IMR-90 (cell line): ENCODE measurements around the gene SHLD1. TPM values are rescaled to one million over a fixed set of nuclear protein-coding genes. Genes with fewer than 3 reads are reported as not detected.

ENCODE experiments used
- ATAC-seq: fragments of 200-7000 bp; cut with Tn5 transposase; 2 replicates; pipeline ENCODE4 v1.9.1; 2020; ENCODE audit warnings: low read depth, mild to moderate bottlenecking, moderate library complexity
- BruUV-seq: library from RNA; stranded (reverse); fragments of 400-500 nt; replicated peaks from 2 replicates; lab custom pipeline; 2021; lab: Mats Ljungman, UMichigan
- CTCF ChIA-PET: fragments of 300-600 bp; formaldehyde crosslinking; extraction: SDS; loops from one replicate; lab custom pipeline; 2021; ENCODE audit warnings: antibody characterized with exemption; lab: Yijun Ruan, JAX
- POLR2A ChIA-PET: fragments of 300-600 bp; sonication (Branson Sonifier 250); formaldehyde crosslinking; loops from one replicate; lab custom pipeline; 2022; ENCODE audit warnings: antibody characterized with exemption; ENCODE audit not compliant: unreplicated experiment; lab: Charles Lee
- DNase-seq: peaks from one replicate; pipeline ENCODE4 v3.0.0; 2013
- H2AFZ ChIP-seq: replicated peaks from 2 replicates; pipeline ENCODE3; 2013; ENCODE audit warnings: low read length, mild to moderate bottlenecking; ENCODE audit not compliant: poor library complexity
- H2AK5ac ChIP-seq: 2 replicates; pipeline ENCODE4 v1.6.1; 2013; ENCODE audit warnings: low read depth, low read length, inconsistent platforms
- H2AK9ac ChIP-seq: replicated peaks from 2 replicates; pipeline ENCODE3; 2013; ENCODE audit warnings: mild to moderate bottlenecking, low read depth, low read length, moderate library complexity; ENCODE audit not compliant: poor library complexity
- H2BK120ac ChIP-seq: 2 replicates; pipeline ENCODE4 v1.6.1; 2013; ENCODE audit warnings: low read depth, low read length, inconsistent platforms
- H2BK15ac ChIP-seq: 3 replicates; pipeline ENCODE4 v1.6.1; 2013; ENCODE audit warnings: low read depth, low read length, inconsistent platforms
- H2BK20ac ChIP-seq: 2 replicates; pipeline ENCODE4 v1.6.1; 2013; ENCODE audit warnings: low read depth, mild to moderate bottlenecking, inconsistent platforms, low read length, moderate library complexity
- H2BK5ac ChIP-seq: 2 replicates; pipeline ENCODE4 v1.6.1; 2013; ENCODE audit warnings: mild to moderate bottlenecking, low read depth, low read length, inconsistent platforms; ENCODE audit not compliant: poor library complexity, severe bottlenecking
- H3K14ac ChIP-seq: replicated peaks from 2 replicates; pipeline ENCODE4 v1.6.1; 2013; ENCODE audit warnings: low read depth, low read length, inconsistent platforms
- H3K18ac ChIP-seq: 2 replicates; pipeline ENCODE4 v1.6.1; 2013; ENCODE audit warnings: low read depth, low read length, control low read depth
- H3K23ac ChIP-seq: 2 replicates; pipeline ENCODE4 v1.6.1; 2013; ENCODE audit warnings: low read depth, low read length, inconsistent platforms
- H3K27ac ChIP-seq: 2 replicates; pipeline ENCODE4 v1.5.1; 2013; ENCODE audit warnings: mild to moderate bottlenecking, control low read depth, low read length; ENCODE audit not compliant: insufficient read depth
- H3K27me3 ChIP-seq: 2 replicates; pipeline ENCODE4 v1.6.1; 2013; ENCODE audit warnings: low read length; ENCODE audit not compliant: control insufficient read depth, insufficient read depth
- H3K36me3 ChIP-seq: 2 replicates; pipeline ENCODE4 v1.6.1; 2013; ENCODE audit warnings: low read length, mixed read lengths; ENCODE audit not compliant: control insufficient read depth, insufficient read depth
- H3K4ac ChIP-seq: 2 replicates; pipeline ENCODE4 v1.6.1; 2013; ENCODE audit warnings: low read depth, low read length, inconsistent platforms
- H3K4me1 ChIP-seq: 2 replicates; pipeline ENCODE4 v1.6.1; 2013; ENCODE audit warnings: low read length, mixed read lengths; ENCODE audit not compliant: control insufficient read depth, insufficient read depth
- H3K4me2 ChIP-seq: 2 replicates; pipeline ENCODE4 v1.6.1; 2013; ENCODE audit warnings: low read depth, mild to moderate bottlenecking, control low read depth, low read length, moderate library complexity
- H3K4me3 ChIP-seq: 2 replicates; pipeline ENCODE4 v1.5.1; 2013; ENCODE audit warnings: low read depth, mild to moderate bottlenecking, control low read depth, low read length, moderate library complexity; ENCODE audit not compliant: insufficient read depth
- H3K56ac ChIP-seq: 2 replicates; pipeline ENCODE4 v1.6.1; 2013; ENCODE audit warnings: low read length, inconsistent platforms; ENCODE audit not compliant: insufficient read depth; ENCODE audit errors: extremely low read depth
- H3K79me1 ChIP-seq, 2 experiments: 2 replicates each; pipeline ENCODE4 v1.6.1; 2013; ENCODE audit warnings: low read length in 2 of 2, inconsistent platforms in 1 of 2, low read depth in 1 of 2
- H3K9ac ChIP-seq: 2 replicates; pipeline ENCODE4 v1.6.1; 2013; ENCODE audit warnings: low read depth, low read length, control low read depth
- H3K9me1 ChIP-seq: 2 replicates; pipeline ENCODE4 v1.6.1; 2013; ENCODE audit warnings: low read length, inconsistent platforms; ENCODE audit not compliant: insufficient read depth
- H3K9me3 ChIP-seq: 2 replicates; pipeline ENCODE4 v1.6.1; 2013; ENCODE audit warnings: low read length; ENCODE audit not compliant: control insufficient read depth, insufficient read depth
- H4K20me1 ChIP-seq: 2 replicates; pipeline ENCODE4 v1.6.1; 2013; ENCODE audit warnings: low read length, inconsistent platforms; ENCODE audit not compliant: insufficient read depth
- H4K5ac ChIP-seq: 2 replicates; pipeline ENCODE4 v1.6.1; 2013; ENCODE audit warnings: mild to moderate bottlenecking, low read depth, low read length, control low read depth
- H4K8ac ChIP-seq, 2 experiments: 2 replicates each; pipeline ENCODE4 v1.6.1; 2013; ENCODE audit warnings: low read depth in 2 of 2, low read length in 2 of 2, control low read depth in 1 of 2, inconsistent platforms in 1 of 2
- H4K91ac ChIP-seq: 2 replicates; pipeline ENCODE4 v1.6.1; 2013; ENCODE audit warnings: low read depth, low read length, inconsistent platforms; ENCODE audit not compliant: insufficient read depth
- BHLHE40 ChIP-seq: fragments of 150-350 bp; IDR thresholded peaks from 2 replicates; pipeline ENCODE4 v1.6.1; 2016; ENCODE audit warnings: mild to moderate bottlenecking, low read depth, low read length
- CEBPB ChIP-seq: IDR thresholded peaks from 2 replicates; pipeline ENCODE4 v1.6.1; 2012; ENCODE audit warnings: low read depth, low read length, improper control_type of control experiment
- CHD1 ChIP-seq: IDR thresholded peaks from 2 replicates; pipeline ENCODE4 v1.6.1; 2012; ENCODE audit warnings: low read depth, low read length, improper control_type of control experiment
- CTCF ChIP-seq: conservative IDR thresholded peaks from 2 replicates; pipeline ENCODE4 v1.5.1; 2012; ENCODE audit warnings: mild to moderate bottlenecking, low read depth, low read length, improper control_type of control experiment
- FOS ChIP-seq: fragments of 150-350 bp; IDR thresholded peaks from 2 replicates; pipeline ENCODE4 v1.6.1; 2016; ENCODE audit warnings: low read depth, low read length
- MAFK ChIP-seq: IDR thresholded peaks from 2 replicates; pipeline ENCODE4 v1.6.1; 2012; ENCODE audit warnings: low read depth, low read length, improper control_type of control experiment
- MAZ ChIP-seq: IDR thresholded peaks from 2 replicates; pipeline ENCODE4 v1.6.1; 2012; ENCODE audit warnings: low read depth, mild to moderate bottlenecking, low read length, improper control_type of control experiment, moderate library complexity, borderline replicate concordance
- MXI1 ChIP-seq: IDR thresholded peaks from 2 replicates; pipeline ENCODE4 v1.6.1; 2012; ENCODE audit warnings: low read depth, mild to moderate bottlenecking, low read length, moderate library complexity, borderline replicate concordance
- NFE2L2 ChIP-seq: fragments of 150-350 bp; IDR thresholded peaks from 2 replicates; pipeline ENCODE4 v1.6.1; 2016; ENCODE audit warnings: low read depth, mild to moderate bottlenecking, low read length
- POLR2A ChIP-seq: IDR thresholded peaks from 2 replicates; pipeline ENCODE4 v1.6.1; 2012; ENCODE audit warnings: mild to moderate bottlenecking, low read depth, low read length
- RAD21 ChIP-seq: IDR thresholded peaks from 2 replicates; pipeline ENCODE4 v1.6.1; 2012; ENCODE audit warnings: low read length, improper control_type of control experiment
- RCOR1 ChIP-seq: IDR thresholded peaks from 2 replicates; pipeline ENCODE4 v1.6.1; 2012; ENCODE audit warnings: mild to moderate bottlenecking, low read length, improper control_type of control experiment; ENCODE audit not compliant: insufficient replicate concordance
- RFX5 ChIP-seq: IDR thresholded peaks from 2 replicates; pipeline ENCODE4 v1.8.0; 2012; ENCODE audit warnings: low read depth, mild to moderate bottlenecking, low read length, moderate library complexity
- SMC3 ChIP-seq: fragments of 150-350 bp; IDR thresholded peaks from 2 replicates; pipeline ENCODE4 v1.6.1; 2016; ENCODE audit warnings: low read depth, mild to moderate bottlenecking, antibody characterized with exemption, low read length, moderate library complexity
- USF2 ChIP-seq: fragments of 150-350 bp; IDR thresholded peaks from 2 replicates; pipeline ENCODE4 v1.6.1; 2017; ENCODE audit warnings: mild to moderate bottlenecking, antibody characterized with exemption, low read length, low read depth
- WGBS, 2 experiments: methylation state at CpG; one replicate each; pipeline versions ENCODE4 v1.1.5 to v1.1.7; 2013; ENCODE audit warnings: missing lambda C conversion rate in 2 of 2; ENCODE audit not compliant: insufficient read length in 1 of 2; ENCODE audit errors: extremely low coverage in 2 of 2; 5-methylcytosine and 5-hydroxymethylcytosine counted together
- dilution Hi-C: fragments of 300-500 bp; cut with HindIII; formaldehyde crosslinking; loops from one replicate; pipeline ENCODE4 v1.14.3; 2018; ENCODE audit warnings: low sequenced_read_pairs; ENCODE audit not compliant: unreplicated experiment
- in situ Hi-C: fragments of 300-500 bp; cut with MboI; formaldehyde crosslinking; loops from 3 replicates; pipeline ENCODE4 v1.14.3; 2019; ENCODE audit warnings: low sequenced_read_pairs, inconsistent platforms, mixed read lengths
- intact Hi-C: fragments of 100-400 bp; cut with micrococcal nuclease; formaldehyde crosslinking; loops from 2 replicates; pipeline ENCODE4 v1.10.0; 2022
- polyA plus RNA-seq, 3 experiments: library from polyadenylated mRNA; depleted of rRNA; stranded (reverse); fragments of >200 nt; gene quantifications; 2 replicates each; pipeline ENCODE4 v1.2.3, GENCODE V29; 2012; ENCODE audit warnings: low replicate concordance in 1 of 3
- total RNA-seq: library from RNA; depleted of rRNA; stranded (reverse); fragments of >200 nt; gene quantifications from 2 replicates; pipeline ENCODE4 v1.2.3, GENCODE V29; 2012
- TF ChIP-seq, protein P1 (sequence below): fragments of 150-350 bp; IDR thresholded peaks from 2 replicates; pipeline ENCODE4 v1.6.1; 2016; ENCODE audit warnings: low read depth, mild to moderate bottlenecking, low read length, moderate library complexity, borderline replicate concordance

The SHLD1 gene
- total and polyA plus RNA-seq, 2 of the 4 experiments (the other 2 are of a cell fraction), result 2.6 to 3.0 TPM

- Histone ChIP-seq H2AFZ (no peak overlapping the region), H3K27me3 (no peaks in the 10 kb centered on the region), H2BK20ac (no peak overlapping the region), H2BK15ac (no peak overlapping the region), H2AK9ac (no peak overlapping the region), H3K9ac (no peak overlapping the region), H3K4me2 (no peak overlapping the region), H2BK120ac (no peak overlapping the region), H3K56ac (no peak overlapping the region), H3K14ac (no peak overlapping the region), H3K4me1 (peaks cover 3% of the 10 kb centered on the region), H3K36me3 (no peaks in the 10 kb centered on the region), H3K27ac (no peak overlapping the region), H3K4ac (no peak overlapping the region), H2AK5ac (no peak overlapping the region), H3K9me1 (no peaks in the 10 kb centered on the region), H4K20me1 (no peaks in the 10 kb centered on the region), H3K9me3 (no peaks in the 10 kb centered on the region), H3K18ac (no peak overlapping the region), H3K23ac (no peak overlapping the region), H3K79me1 (0 out of 4 replicates have a peak, but pooled peaks cover 0 to 3% of the 10 kb centered on the region in 2 experiments), H2BK5ac (no peak overlapping the region), H4K5ac (no peak overlapping the region), H4K91ac (no peak overlapping the region), H3K4me3 (no peak overlapping the region), H4K8ac (no peak overlapping the region)
- WGBS, 2 experiments, result no CpG with 5 or more reads among the region's 1 CpG
- dilution Hi-C loops, result no loop called here
- no TSS peak for BruUV-seq
- TF ChIP-seq RAD21 (no peak), CTCF (no peak), BHLHE40 (no peak), FOS (no peak), POLR2A (no peak), RCOR1 (no peak), MXI1 (no peak), NFE2L2 (no peak), SMC3 (no peak), MAFK (no peak), CEBPB (no peak), MAZ (no peak), USF2 (no peak), RFX5 (no peak), CHD1 (no peak)
- TF ChIP-seq, protein P1, sequence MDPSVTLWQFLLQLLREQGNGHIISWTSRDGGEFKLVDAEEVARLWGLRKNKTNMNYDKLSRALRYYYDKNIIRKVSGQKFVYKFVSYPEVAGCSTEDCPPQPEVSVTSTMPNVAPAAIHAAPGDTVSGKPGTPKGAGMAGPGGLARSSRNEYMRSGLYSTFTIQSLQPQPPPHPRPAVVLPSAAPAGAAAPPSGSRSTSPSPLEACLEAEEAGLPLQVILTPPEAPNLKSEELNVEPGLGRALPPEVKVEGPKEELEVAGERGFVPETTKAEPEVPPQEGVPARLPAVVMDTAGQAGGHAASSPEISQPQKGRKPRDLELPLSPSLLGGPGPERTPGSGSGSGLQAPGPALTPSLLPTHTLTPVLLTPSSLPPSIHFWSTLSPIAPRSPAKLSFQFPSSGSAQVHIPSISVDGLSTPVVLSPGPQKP, result no peak
- in situ Hi-C loops, result no loop called here
- intact Hi-C loops, result no loop called here
- ATAC-seq, result no peak
- POLR2A ChIA-PET, result no interaction called here
- no peak for DNase-seq
- CTCF ChIA-PET, result interaction anchor here (0.6 kb wide), 2 partner anchors 55 to 99 kb away, joined by 3 to 8 read pairs; no protein-coding TSS in a partner anchor
These were observed 4.1 kb upstream of the SHLD1 start for GRCh38 chr20:5746064-5746463.
